H9 (cell line): ENCODE measurements around the gene CAT. TPM values are rescaled to one million over a fixed set of nuclear protein-coding genes. Genes with fewer than 3 reads are reported as not detected.

ENCODE experiments used
- DNase-seq: peaks from one replicate; pipeline ENCODE4 v3.0.0-alpha.2; 2017
- H2AFZ ChIP-seq: one replicate; pipeline ENCODE4 v1.6.1; 2013; ENCODE audit warnings: mild to moderate bottlenecking, low read length, control low read depth, moderate library complexity
- H2AK5ac ChIP-seq: 2 replicates; pipeline ENCODE4 v1.6.1; 2013; ENCODE audit warnings: low read length, control low read depth, mixed read lengths; ENCODE audit not compliant: insufficient read length
- H2BK120ac ChIP-seq: one replicate; pipeline ENCODE4 v1.6.1; 2013; ENCODE audit warnings: low read depth, mild to moderate bottlenecking, low read length, control low read depth, inconsistent platforms; ENCODE audit not compliant: poor library complexity, severe bottlenecking
- H2BK12ac ChIP-seq: 2 replicates; pipeline ENCODE4 v1.6.1; 2013; ENCODE audit warnings: low read length, control low read depth, mixed read lengths, low read depth; ENCODE audit not compliant: insufficient read length
- H2BK15ac ChIP-seq: 2 replicates; pipeline ENCODE4 v1.6.1; 2013; ENCODE audit warnings: low read depth, low read length, control low read depth
- H2BK20ac ChIP-seq: one replicate; pipeline ENCODE4 v1.6.1; 2013; ENCODE audit warnings: low read depth, mild to moderate bottlenecking, low read length, control low read depth, inconsistent platforms; ENCODE audit not compliant: poor library complexity, severe bottlenecking
- H2BK5ac ChIP-seq: 2 replicates; pipeline ENCODE4 v1.6.1; 2013; ENCODE audit warnings: low read length, control low read depth, mixed read lengths; ENCODE audit not compliant: insufficient read length
- H3K14ac ChIP-seq: 2 replicates; pipeline ENCODE4 v1.6.1; 2013; ENCODE audit warnings: low read length, control low read depth; ENCODE audit not compliant: insufficient read depth
- H3K18ac ChIP-seq: 2 replicates; pipeline ENCODE4 v1.6.1; 2013; ENCODE audit warnings: low read depth, mild to moderate bottlenecking, mixed read lengths, low read length, control low read depth; ENCODE audit not compliant: insufficient read length
- H3K23ac ChIP-seq: 2 replicates; pipeline ENCODE4 v1.6.1; 2013; ENCODE audit warnings: low read length, control low read depth, mixed read lengths, low read depth; ENCODE audit not compliant: insufficient read length
- H3K23me2 ChIP-seq: 2 replicates; pipeline ENCODE4 v1.6.1; 2013; ENCODE audit warnings: low read depth, mild to moderate bottlenecking, mixed read lengths, low read length, control low read depth; ENCODE audit not compliant: insufficient read length, poor library complexity, severe bottlenecking
- H3K27ac ChIP-seq: 2 replicates; pipeline ENCODE4 v1.5.1; 2013; ENCODE audit warnings: low read length, control low read depth, mixed read lengths, low read depth; ENCODE audit not compliant: insufficient read length
- H3K27me3 ChIP-seq: 2 replicates; pipeline ENCODE4 v1.6.1; 2013; ENCODE audit warnings: low read length, control low read depth, inconsistent platforms; ENCODE audit not compliant: insufficient read depth
- H3K4ac ChIP-seq: 2 replicates; pipeline ENCODE4 v1.6.1; 2013; ENCODE audit warnings: low read depth, mild to moderate bottlenecking, control low read depth, inconsistent platforms, low read length, moderate library complexity
- H3K4me1 ChIP-seq: 2 replicates; pipeline ENCODE4 v1.6.1; 2013; ENCODE audit warnings: low read length, control low read depth, inconsistent platforms; ENCODE audit not compliant: insufficient read depth
- H3K4me2 ChIP-seq: 2 replicates; pipeline ENCODE4 v1.6.1; 2013; ENCODE audit warnings: low read length, control low read depth, mixed read lengths; ENCODE audit not compliant: insufficient read length, insufficient read depth
- H3K56ac ChIP-seq: 2 replicates; pipeline ENCODE4 v1.6.1; 2013; ENCODE audit warnings: low read depth, mild to moderate bottlenecking, mixed read lengths, low read length, control low read depth; ENCODE audit not compliant: insufficient read length
- H3K79me1 ChIP-seq: 2 replicates; pipeline ENCODE4 v1.6.1; 2013; ENCODE audit warnings: low read depth, mild to moderate bottlenecking, moderate library complexity, low read length, control low read depth, inconsistent platforms; ENCODE audit not compliant: insufficient read depth, poor library complexity, severe bottlenecking
- H3K79me2 ChIP-seq: 2 replicates; pipeline ENCODE4 v1.6.1; 2013; ENCODE audit warnings: low read length, control low read depth, inconsistent platforms; ENCODE audit not compliant: insufficient read depth
- H3K9ac ChIP-seq: 2 replicates; pipeline ENCODE4 v1.6.1; 2013; ENCODE audit warnings: low read length, control low read depth, mixed read lengths; ENCODE audit not compliant: insufficient read length; ENCODE audit errors: extremely low read depth
- H3K9me3 ChIP-seq: one replicate; pipeline ENCODE4 v1.6.1; 2013; ENCODE audit warnings: low read depth, low read length, inconsistent platforms; ENCODE audit not compliant: control insufficient read depth
- H3T11ph ChIP-seq: one replicate; pipeline ENCODE4 v1.6.1; 2013; ENCODE audit warnings: mild to moderate bottlenecking, low read length, control low read depth, inconsistent platforms
- H4K20me1 ChIP-seq: one replicate; pipeline ENCODE4 v1.6.1; 2013; ENCODE audit not compliant: control insufficient read depth, insufficient read length, insufficient read depth
- H4K5ac ChIP-seq: 2 replicates; pipeline ENCODE4 v1.6.1; 2013; ENCODE audit warnings: low read depth, mild to moderate bottlenecking, mixed read lengths, low read length, control low read depth; ENCODE audit not compliant: insufficient read length
- H4K8ac ChIP-seq: replicated peaks from 2 replicates; pipeline ENCODE4 v1.6.1; 2013; ENCODE audit warnings: low read length, control low read depth, mixed read lengths, low read depth; ENCODE audit not compliant: insufficient read length
- H4K91ac ChIP-seq: 2 replicates; pipeline ENCODE4 v1.6.1; 2013; ENCODE audit warnings: low read depth, mild to moderate bottlenecking, moderate library complexity, mixed read lengths, low read length, control low read depth; ENCODE audit not compliant: insufficient read length
- H3K27ac Mint-ChIP-seq, 3 experiments: 2 replicates in 2 of 3; 3 replicates in 1 of 3; pipeline ENCODE4 v1.8.0; 2020 to 2021; ENCODE audit warnings: mixed read lengths in 3 of 3, mild to moderate bottlenecking in 1 of 3, moderate library complexity in 1 of 3
- H3K27me3 Mint-ChIP-seq: 2 replicates; pipeline ENCODE4 v1.8.0; 2021; ENCODE audit warnings: low read depth, mild to moderate bottlenecking, moderate library complexity, mixed read lengths
- H3K36me3 Mint-ChIP-seq, 3 experiments: 2 replicates in 2 of 3; 3 replicates in 1 of 3; pipeline ENCODE4 v1.8.0; 2020 to 2021; ENCODE audit warnings: low read depth in 3 of 3, mixed read lengths in 3 of 3; ENCODE audit not compliant: insufficient read depth in 1 of 3
- H3K4me1 Mint-ChIP-seq, 2 experiments: 2 replicates each; pipeline ENCODE4 v1.8.0; 2020; ENCODE audit warnings: mixed read lengths in 2 of 2
- H3K4me3 Mint-ChIP-seq, 2 experiments: 2 replicates in 1 of 2; 3 replicates in 1 of 2; pipeline ENCODE4 v1.8.0; 2020 to 2021; ENCODE audit warnings: mild to moderate bottlenecking in 2 of 2, mixed read lengths in 2 of 2, moderate library complexity in 1 of 2
- H3K9me3 Mint-ChIP-seq, 2 experiments: 2 replicates in 1 of 2; 3 replicates in 1 of 2; pipeline ENCODE4 v1.8.0; 2020; ENCODE audit warnings: mild to moderate bottlenecking in 2 of 2, mixed read lengths in 2 of 2, moderate library complexity in 1 of 2
- CTCF ChIP-seq: fragments of 200-600 bp; sonication (generic); conservative IDR thresholded peaks from 3 replicates; pipeline ENCODE4 v1.8.0; 2021; ENCODE audit warnings: antibody characterized with exemption, mild to moderate bottlenecking
- WGBS: extraction: QIAGEN DNeasy Blood & Tissue Kit; methylation state at CpG from one replicate; pipeline ENCODE4 v1.1.7; 2013; ENCODE audit warnings: missing lambda C conversion rate, low lambda C conversion rate, mixed read lengths; ENCODE audit not compliant: insufficient read length; ENCODE audit errors: extremely low coverage; 5-methylcytosine and 5-hydroxymethylcytosine counted together
- total RNA-seq: library from RNA; stranded (reverse); gene quantifications from 2 replicates; pipeline ENCODE4 v1.2.1, GENCODE V29; 2021

Gene CAT
- total RNA-seq, 1 experiment from 2014 or later = 9.9 TPM

GRCh38 chr11:34457607-34458006 is 18.9 kb downstream of the CAT start:
- Histone ChIP-seq H3K79me2 (no peaks in the 10 kb centered on the region), H3K56ac (no peak overlapping the region), H2BK5ac (no peak overlapping the region), H3K27ac (no peak overlapping the region), H4K20me1 (peaks cover 2% of the 10 kb centered on the region), H3K9ac (no peak overlapping the region), H2BK20ac (no peak overlapping the region), H3T11ph (no peak overlapping the region), H3K14ac (no peak overlapping the region), H3K23me2 (no peaks in the 10 kb centered on the region), H3K4ac (no peak overlapping the region), H3K18ac (no peak overlapping the region), H3K4me2 (no peak overlapping the region), H4K91ac (no peak overlapping the region), H2BK15ac (no peak overlapping the region), H2BK120ac (no peak overlapping the region), H3K79me1 (no peaks in the 10 kb centered on the region), H4K5ac (no peak overlapping the region), H3K9me3 (no peaks in the 10 kb centered on the region), H3K23ac (no peak overlapping the region), H2BK12ac (no peak overlapping the region), H3K27me3 (no peaks in the 10 kb centered on the region), H2AFZ (no peak overlapping the region), H2AK5ac (no peak overlapping the region), H4K8ac (no peak overlapping the region), H3K4me1 (no peaks in the 10 kb centered on the region)
- H3K27ac Mint-ChIP-seq = peak overlapping the region in 1 of 3 experiments; percentile 79; a peak in 1 of 7 replicates
- H3K36me3 Mint-ChIP-seq = peaks cover 0 to 60% (median 4%) of the 10 kb centered on the region in 3 experiments; a peak in 3 of 7 replicates
- peaks cover 8 to 10% of the 10 kb centered on the region in 2 experiments for H3K4me1 Mint-ChIP-seq
- no CpG with 5 or more reads among the region's 2 CpGs for WGBS
- DNase-seq = no peak
- H3K9me3 Mint-ChIP-seq = no peaks in the 10 kb centered on the region
- TF ChIP-seq CTCF = no peak
- no peak overlapping the region for H3K4me3 Mint-ChIP-seq
- H3K27me3 Mint-ChIP-seq = no peaks in the 10 kb centered on the region
